ENCODE measurements around the gene MBD4. TPM values are rescaled to one million over a fixed set of nuclear protein-coding genes. Genes with fewer than 3 reads are reported as not detected.

The MBD4 gene
- total and polyA plus RNA-seq, 3 donors from 2014 or later, result 26.0 to 30.3 (median 27.6) TPM

DNA sequence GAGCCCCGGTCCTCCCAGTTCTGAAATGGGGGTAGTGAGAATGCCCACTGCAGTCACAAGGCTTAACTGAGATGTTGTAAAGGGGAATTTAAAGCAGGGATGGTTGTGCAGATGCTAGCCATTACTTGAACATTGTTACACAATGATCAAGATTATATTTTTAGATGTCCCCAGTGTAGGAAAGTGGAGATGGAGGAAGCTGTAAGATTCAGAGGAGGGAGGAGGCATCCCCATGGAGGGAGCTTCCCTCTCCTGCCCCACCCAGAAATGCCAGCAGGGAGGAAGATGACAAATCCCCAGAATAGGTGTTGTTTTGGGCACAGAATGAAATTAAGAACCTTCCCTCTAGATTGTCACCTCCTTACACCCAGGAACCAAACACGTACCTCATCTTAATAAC is 57.4 kb downstream of the MBD4 start:
- 84 to 97% methylated on average over 2 of the region's 2 CpGs for WGBS, 2 donors
- TF ChIP-seq, protein P1, sequence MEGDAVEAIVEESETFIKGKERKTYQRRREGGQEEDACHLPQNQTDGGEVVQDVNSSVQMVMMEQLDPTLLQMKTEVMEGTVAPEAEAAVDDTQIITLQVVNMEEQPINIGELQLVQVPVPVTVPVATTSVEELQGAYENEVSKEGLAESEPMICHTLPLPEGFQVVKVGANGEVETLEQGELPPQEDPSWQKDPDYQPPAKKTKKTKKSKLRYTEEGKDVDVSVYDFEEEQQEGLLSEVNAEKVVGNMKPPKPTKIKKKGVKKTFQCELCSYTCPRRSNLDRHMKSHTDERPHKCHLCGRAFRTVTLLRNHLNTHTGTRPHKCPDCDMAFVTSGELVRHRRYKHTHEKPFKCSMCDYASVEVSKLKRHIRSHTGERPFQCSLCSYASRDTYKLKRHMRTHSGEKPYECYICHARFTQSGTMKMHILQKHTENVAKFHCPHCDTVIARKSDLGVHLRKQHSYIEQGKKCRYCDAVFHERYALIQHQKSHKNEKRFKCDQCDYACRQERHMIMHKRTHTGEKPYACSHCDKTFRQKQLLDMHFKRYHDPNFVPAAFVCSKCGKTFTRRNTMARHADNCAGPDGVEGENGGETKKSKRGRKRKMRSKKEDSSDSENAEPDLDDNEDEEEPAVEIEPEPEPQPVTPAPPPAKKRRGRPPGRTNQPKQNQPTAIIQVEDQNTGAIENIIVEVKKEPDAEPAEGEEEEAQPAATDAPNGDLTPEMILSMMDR (IDR thresholded peaks at IDR 0.05), result no peak
- no peak for TF ChIP-seq POLR2A (IDR thresholded peaks at IDR 0.05)
- H3K36me3 ChIP-seq (ENCODE audit: low read depth, missing control alignments), result no peaks in the 10 kb centered on the region
- intact Hi-C loops (cut with DNase I; ENCODE audit: low total_unique reads), result no loop called here
- H3K9me3 ChIP-seq, result no peaks in the 10 kb centered on the region
- H3K27ac ChIP-seq, result no peak overlapping the region
- no peaks in the 10 kb centered on the region for H3K27me3 ChIP-seq
- no peak for DNase-seq
- H3K4me1 ChIP-seq, result no peaks in the 10 kb centered on the region
- no peak overlapping the region for H3K4me3 ChIP-seq

Small RNA genes lying within 50 kb of the gene (small RNA-seq; reads per million reads assigned to genes)
- gene SNORA7B, result 193 to 206 reads per million in 2 donors

Other genes starting within 250 kb of the MBD4 start
- 10 to 100 TPM; 94.5 to 98.2 TPM for gene COPG1, start 190.3 kb downstream of the MBD4 start, total RNA-seq
- 113 TPM for gene COPG1, start 190.3 kb downstream of the MBD4 start, polyA plus RNA-seq (ENCODE audit: insufficient read depth, low read depth, low replicate concordance)
- gene HMCES, start 161.1 kb downstream of the MBD4 start, total RNA-seq, result 10 to 100 TPM; 37.8 to 41.6 TPM
- 81.5 TPM for gene HMCES, start 161.1 kb downstream of the MBD4 start, polyA plus RNA-seq (ENCODE audit: insufficient read depth, low read depth, low replicate concordance)
- gene EFCAB12, start 11.3 kb downstream of the MBD4 start, total RNA-seq, result 10 to 100 TPM in 1 of 2 donors, 1 to 10 TPM in 1; 7.3 to 13.7 TPM
- 16.0 TPM for gene EFCAB12, start 11.3 kb downstream of the MBD4 start, polyA plus RNA-seq (ENCODE audit: insufficient read depth, low read depth, low replicate concordance)
- gene IFT122, start 276 bp upstream of the MBD4 start, total RNA-seq, result 100 to 1,000 TPM; 125 to 168 TPM
- 218 TPM for gene IFT122, start 276 bp upstream of the MBD4 start, polyA plus RNA-seq (ENCODE audit: insufficient read depth, low read depth, low replicate concordance)
- gene RHO, start 88.7 kb upstream of the MBD4 start, total RNA-seq, result under 1 TPM in 1 of 2 donors, not detected in 1; 0.25 TPM
- not detected for gene RHO, start 88.7 kb upstream of the MBD4 start, polyA plus RNA-seq (ENCODE audit: insufficient read depth, low read depth, low replicate concordance)
- gene H1-8, start 103.2 kb upstream of the MBD4 start, total RNA-seq, result 1 to 10 TPM; 4.2 to 4.8 TPM
- 8.6 TPM for gene H1-8, start 103.2 kb upstream of the MBD4 start, polyA plus RNA-seq (ENCODE audit: insufficient read depth, low read depth, low replicate concordance)
- gene PLXND1, start 166.7 kb upstream of the MBD4 start, total RNA-seq, result 10 to 100 TPM; 50.2 to 87.8 TPM
- gene PLXND1, start 166.7 kb upstream of the MBD4 start, polyA plus RNA-seq (ENCODE audit: insufficient read depth, low read depth, low replicate concordance), result 69.2 TPM

Measured in testis (tissue), 3 donors.